ENCODE data around the gene CYP2W1. TPM values are rescaled to one million over a fixed set of nuclear protein-coding genes. Genes with fewer than 3 reads are reported as not detected.

The CYP2W1 gene
- total and polyA plus RNA-seq, 11 donors = not detected

DNA sequence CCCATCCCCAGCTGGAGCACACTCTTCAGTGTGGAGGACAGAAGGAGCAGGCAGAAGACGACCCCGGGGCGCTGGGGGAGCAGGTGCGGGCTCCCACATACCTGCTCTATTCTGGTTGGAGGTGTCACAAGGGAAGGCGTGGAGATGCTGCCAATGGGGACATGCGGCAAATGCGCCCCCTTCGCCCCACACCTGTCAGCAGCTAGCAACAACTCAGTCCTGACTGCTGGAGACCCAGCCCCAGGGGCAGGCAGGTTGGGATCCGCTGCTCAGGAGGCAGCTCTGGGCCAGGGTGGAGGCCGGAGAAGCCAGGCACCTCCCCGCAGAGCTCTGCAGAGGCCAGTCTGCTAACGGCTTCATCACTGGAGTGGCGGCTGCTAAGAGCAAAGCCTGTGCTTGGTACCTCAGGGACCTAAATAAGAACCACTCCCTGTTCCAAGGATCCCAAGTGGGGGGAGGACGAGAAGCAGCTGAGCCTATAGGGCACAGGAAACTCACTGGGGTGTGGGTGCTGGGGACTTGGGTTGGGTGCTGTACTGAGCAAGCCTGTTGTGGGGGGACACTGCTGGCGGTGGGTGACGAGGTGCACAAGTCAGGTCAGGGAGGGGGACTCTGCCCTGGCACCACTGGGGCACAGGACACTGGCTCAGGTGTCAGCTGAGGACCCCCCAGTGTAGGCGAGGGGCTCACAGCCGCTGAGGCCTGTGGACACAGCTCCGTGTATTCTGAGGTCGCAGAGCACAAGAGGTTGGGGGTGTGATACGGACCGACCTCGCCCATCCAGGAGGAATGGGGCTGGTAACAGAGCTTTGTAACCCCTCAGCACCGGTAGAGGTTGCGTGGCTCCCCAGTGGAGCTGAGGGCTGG lies 42.1 kb downstream of the CYP2W1 start:
- intact Hi-C loops (cut with DNase I) = loop anchor here in 1 of 10 donors (5.0 kb wide), 1 partner anchor 37 kb away; no protein-coding TSS in a partner anchor
- peaks cover 0 to 6% (median 0%) of the 10 kb centered on the region in 12 donors for H3K9me3 ChIP-seq
- H3K4me1 ChIP-seq = peaks cover 4 to 38% (median 15%) of the 10 kb centered on the region in 12 donors
- no peak overlapping the region for H3K4me3 ChIP-seq
- TF ChIP-seq POLR2A (IDR thresholded peaks at IDR 0.05) = no peak
- no peak for TF ChIP-seq CTCF (IDR thresholded peaks at IDR 0.05)
- H3K27me3 ChIP-seq = no peaks in the 10 kb centered on the region
- WGBS, 4 donors = 90 to 93% (median 92%) methylated on average over 16 to 25 of the region's 25 CpGs
- no peak overlapping the region for H3K27ac ChIP-seq
- peaks cover 0 to 35% (median 13%) of the 10 kb centered on the region in 9 donors for H3K36me3 ChIP-seq
- DNase-seq (no peak), ATAC-seq (no peak)

DNA sequence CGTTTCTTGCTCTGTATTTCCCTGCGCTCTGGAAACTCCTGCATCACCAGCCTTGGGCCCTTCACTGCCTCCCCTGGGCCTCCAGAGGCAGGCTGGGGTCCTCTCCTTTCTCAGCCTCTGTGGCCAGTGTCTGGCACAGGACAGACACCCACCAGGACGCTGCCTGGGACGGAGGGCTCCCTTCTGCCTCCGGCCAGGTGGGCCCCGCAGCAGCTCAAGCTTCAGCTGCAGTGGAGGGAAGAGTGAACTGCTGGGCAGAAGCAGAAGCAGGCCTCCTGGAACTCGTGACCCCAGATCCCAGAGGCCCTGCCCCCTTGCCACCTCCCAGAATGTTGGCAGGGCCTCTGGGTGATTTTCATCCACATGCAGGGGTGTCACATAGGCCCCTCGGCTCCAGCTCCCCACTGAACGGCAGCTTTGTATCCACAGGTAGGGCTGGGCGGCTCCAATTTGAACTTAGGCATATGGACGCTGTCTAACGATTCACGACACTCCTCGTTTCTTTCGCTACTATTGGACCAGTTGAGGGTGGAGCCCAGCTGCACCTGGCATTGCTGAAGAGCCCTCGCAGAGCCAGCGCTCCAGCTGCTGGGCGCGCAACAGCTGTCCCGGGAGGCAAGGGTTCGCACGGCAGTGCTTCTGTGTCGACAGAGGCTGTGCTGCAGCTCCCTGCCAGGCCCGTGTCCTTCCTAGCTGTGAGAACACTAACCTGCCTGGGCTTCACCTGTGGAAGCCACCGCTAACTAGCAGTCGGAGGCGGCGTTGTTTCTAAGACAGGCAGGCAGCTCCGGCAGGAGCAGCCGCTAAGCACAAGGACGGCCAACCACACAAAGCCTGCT lies 43.0 kb downstream of the CYP2W1 start:
- H3K9me3 ChIP-seq = peaks cover 0 to 5% (median 0%) of the 10 kb centered on the region in 12 donors
- WGBS, 4 donors = 92 to 95% (median 94%) methylated on average over 18 to 31 of the region's 31 CpGs
- H3K27ac ChIP-seq = no peak overlapping the region
- intact Hi-C loops (cut with DNase I) = loop anchor here in 1 of 10 donors (5.0 kb wide), 1 partner anchor 36 kb away; no protein-coding TSS in a partner anchor
- no peak for ATAC-seq
- DNase-seq = no peak
- TF ChIP-seq CTCF (IDR thresholded peaks at IDR 0.05) (no peak), POLR2A (IDR thresholded peaks at IDR 0.05) (no peak)
- H3K36me3 ChIP-seq = peaks cover 0 to 30% (median 13%) of the 10 kb centered on the region in 9 donors
- H3K4me1 ChIP-seq = peaks cover 4 to 39% (median 15%) of the 10 kb centered on the region in 12 donors
- no peaks in the 10 kb centered on the region for H3K27me3 ChIP-seq
- H3K4me3 ChIP-seq = no peak overlapping the region

GRCh38 chr7:1026721-1027161 lies 43.8 kb downstream of the CYP2W1 start:
- no peaks in the 10 kb centered on the region for H3K9me3 ChIP-seq
- no peaks in the 10 kb centered on the region for H3K27me3 ChIP-seq
- WGBS, 4 donors = 90 to 94% (median 92%) methylated on average over 20 of the region's 20 CpGs
- peak overlapping the region in 7 of 12 donors; percentile 71 to 98 (median 85) for H3K4me3 ChIP-seq
- peak overlapping the region in 1 of 12 donors; percentile 96 for H3K27ac ChIP-seq
- no peak for DNase-seq
- H3K36me3 ChIP-seq = peaks cover 0 to 22% (median 13%) of the 10 kb centered on the region in 9 donors
- no peak for ATAC-seq
- no peak for TF ChIP-seq CTCF (IDR thresholded peaks at IDR 0.05)
- TF ChIP-seq POLR2A (IDR thresholded peaks at IDR 0.05) = no peak
- H3K4me1 ChIP-seq = peaks cover 4 to 39% (median 15%) of the 10 kb centered on the region in 12 donors
- intact Hi-C loops (cut with DNase I) = loop anchor here in 1 of 10 donors (1.0 to 5.0 kb wide), 2 partner anchors 33 to 36 kb away; no protein-coding TSS in a partner anchor
